ENCODE measurements around the gene PDE3B.
"Not testable (repeated sequence)": the region's sequence is repeated elsewhere in the genome, so short reads cannot be mapped to it uniquely, and the experiment has no call there.

PDE3B gene

GRCh38 chr11:14643697-14644225, at the start of gene PDE3B:
Gene PDE3B (plus strand): TSS chr11:14643804. CDS start chr11:14644076, 272 bp downstream.
- Histone ChIP-seq H3K9ac (ENCODE audit: low read depth in 1 of 2, low read length in 2 of 2) (peak within 1 kb of the TSS; percentile 79), H3K4me1 (ENCODE audit: control insufficient read depth in 1 of 2, insufficient read depth in 2 of 2, low read length in 2 of 2) (peaks cover 9% of the 10 kb centered on the region in 2 donors), H3K4me3 (ENCODE audit: low read depth in 1 of 2, low read length in 2 of 2) (peak within 1 kb of the TSS; percentile 87 to 90), H3K27me3 (ENCODE audit: control insufficient read depth in 1 of 2, insufficient read depth in 2 of 2, low read length in 2 of 2) (peaks cover 0 to 7% of the 10 kb centered on the region in 2 donors), H3K9me3 (ENCODE audit: control insufficient read depth in 1 of 2, low read length in 2 of 2) (no peaks in the 10 kb centered on the region), H3K36me3 (ENCODE audit: control insufficient read depth in 1 of 2, insufficient read depth in 2 of 2, low read length in 2 of 2) (no peaks in the 10 kb centered on the region), H3K27ac (ENCODE audit: low read depth, low read length) (peak within 1 kb of the TSS; percentile 60)

- not testable (repeated sequence) for H3K9ac ChIP-seq (ENCODE audit: low read depth in 1 of 2, low read length in 2 of 2); H3K4me3 ChIP-seq (ENCODE audit: low read depth in 1 of 2, low read length in 2 of 2); H3K27me3 ChIP-seq (ENCODE audit: control insufficient read depth in 1 of 2, insufficient read depth in 2 of 2, low read length in 2 of 2); H3K9me3 ChIP-seq (ENCODE audit: control insufficient read depth in 1 of 2, low read length in 2 of 2); H3K36me3 ChIP-seq (ENCODE audit: control insufficient read depth in 1 of 2, insufficient read depth in 2 of 2, low read length in 2 of 2); H3K4me1 ChIP-seq (ENCODE audit: control insufficient read depth in 1 of 2, insufficient read depth in 2 of 2, low read length in 2 of 2); H3K27ac ChIP-seq (ENCODE audit: low read depth, low read length)
Observed at GRCh38 chr11:14595261-14595660, 48.3 kb upstream of the PDE3B start.

GRCh38 chr11:14607713-14608112, 35.9 kb upstream of the PDE3B start:
- no peaks in the 10 kb centered on the region for H3K36me3 ChIP-seq (ENCODE audit: control insufficient read depth in 1 of 2, insufficient read depth in 2 of 2, low read length in 2 of 2)
- peaks cover 3 to 7% of the 10 kb centered on the region in 2 donors for H3K9me3 ChIP-seq (ENCODE audit: control insufficient read depth in 1 of 2, low read length in 2 of 2)
- no peak overlapping the region for H3K4me3 ChIP-seq (ENCODE audit: low read depth in 1 of 2, low read length in 2 of 2)
- H3K4me1 ChIP-seq (ENCODE audit: control insufficient read depth in 1 of 2, insufficient read depth in 2 of 2, low read length in 2 of 2), result no peaks in the 10 kb centered on the region
- no peak overlapping the region for H3K27ac ChIP-seq (ENCODE audit: low read depth, low read length)
- H3K9ac ChIP-seq (ENCODE audit: low read depth in 1 of 2, low read length in 2 of 2), result no peak overlapping the region
- H3K27me3 ChIP-seq (ENCODE audit: control insufficient read depth in 1 of 2, insufficient read depth in 2 of 2, low read length in 2 of 2), result no peaks in the 10 kb centered on the region

- Histone ChIP-seq H3K9ac (ENCODE audit: low read depth in 1 of 2, low read length in 2 of 2) (no peak overlapping the region), H3K4me3 (ENCODE audit: low read depth in 1 of 2, low read length in 2 of 2) (no peak overlapping the region), H3K4me1 (ENCODE audit: control insufficient read depth in 1 of 2, insufficient read depth in 2 of 2, low read length in 2 of 2) (no peaks in the 10 kb centered on the region), H3K27ac (ENCODE audit: low read depth, low read length) (no peak overlapping the region), H3K36me3 (ENCODE audit: control insufficient read depth in 1 of 2, insufficient read depth in 2 of 2, low read length in 2 of 2) (no peaks in the 10 kb centered on the region), H3K9me3 (ENCODE audit: control insufficient read depth in 1 of 2, low read length in 2 of 2) (peaks cover 3 to 7% of the 10 kb centered on the region in 2 donors), H3K27me3 (ENCODE audit: control insufficient read depth in 1 of 2, insufficient read depth in 2 of 2, low read length in 2 of 2) (no peaks in the 10 kb centered on the region)
Observed at GRCh38 chr11:14609902-14610301, 33.7 kb upstream of the PDE3B start.

- H3K27ac ChIP-seq (ENCODE audit: low read depth, low read length), result no peak overlapping the region
- no peaks in the 10 kb centered on the region for H3K9me3 ChIP-seq (ENCODE audit: control insufficient read depth in 1 of 2, low read length in 2 of 2)
- no peaks in the 10 kb centered on the region for H3K36me3 ChIP-seq (ENCODE audit: control insufficient read depth in 1 of 2, insufficient read depth in 2 of 2, low read length in 2 of 2)
- no peaks in the 10 kb centered on the region for H3K4me1 ChIP-seq (ENCODE audit: control insufficient read depth in 1 of 2, insufficient read depth in 2 of 2, low read length in 2 of 2)
- H3K27me3 ChIP-seq (ENCODE audit: control insufficient read depth in 1 of 2, insufficient read depth in 2 of 2, low read length in 2 of 2), result no peaks in the 10 kb centered on the region
- H3K4me3 ChIP-seq (ENCODE audit: low read depth in 1 of 2, low read length in 2 of 2), result no peak overlapping the region
- H3K9ac ChIP-seq (ENCODE audit: low read depth in 1 of 2, low read length in 2 of 2), result no peak overlapping the region
Observed at GRCh38 chr11:14611939-14612338, 31.7 kb upstream of the PDE3B start.

- no peak overlapping the region for H3K4me3 ChIP-seq (ENCODE audit: low read depth in 1 of 2, low read length in 2 of 2)
- no peak overlapping the region for H3K9ac ChIP-seq (ENCODE audit: low read depth in 1 of 2, low read length in 2 of 2)
- H3K27ac ChIP-seq (ENCODE audit: low read depth, low read length), result no peak overlapping the region
- H3K36me3 ChIP-seq (ENCODE audit: control insufficient read depth in 1 of 2, insufficient read depth in 2 of 2, low read length in 2 of 2), result no peaks in the 10 kb centered on the region
- peaks cover 0 to 1% of the 10 kb centered on the region in 2 donors for H3K4me1 ChIP-seq (ENCODE audit: control insufficient read depth in 1 of 2, insufficient read depth in 2 of 2, low read length in 2 of 2)
- H3K9me3 ChIP-seq (ENCODE audit: control insufficient read depth in 1 of 2, low read length in 2 of 2), result no peaks in the 10 kb centered on the region
- H3K27me3 ChIP-seq (ENCODE audit: control insufficient read depth in 1 of 2, insufficient read depth in 2 of 2, low read length in 2 of 2), result no peaks in the 10 kb centered on the region
Observed at GRCh38 chr11:14612694-14613093, 30.9 kb upstream of the PDE3B start.

GRCh38 chr11:14614091-14614622, 29.4 kb upstream of the PDE3B start:
- Histone ChIP-seq H3K4me1 (ENCODE audit: control insufficient read depth in 1 of 2, insufficient read depth in 2 of 2, low read length in 2 of 2) (peaks cover 0 to 10% of the 10 kb centered on the region in 2 donors), H3K27ac (ENCODE audit: low read depth, low read length) (no peak overlapping the region), H3K36me3 (ENCODE audit: control insufficient read depth in 1 of 2, insufficient read depth in 2 of 2, low read length in 2 of 2) (no peaks in the 10 kb centered on the region), H3K9ac (ENCODE audit: low read depth in 1 of 2, low read length in 2 of 2) (no peak overlapping the region), H3K4me3 (ENCODE audit: low read depth in 1 of 2, low read length in 2 of 2) (no peak overlapping the region), H3K27me3 (ENCODE audit: control insufficient read depth in 1 of 2, insufficient read depth in 2 of 2, low read length in 2 of 2) (no peaks in the 10 kb centered on the region), H3K9me3 (ENCODE audit: control insufficient read depth in 1 of 2, low read length in 2 of 2) (no peaks in the 10 kb centered on the region)

GRCh38 chr11:14617241-14618027, 26.2 kb upstream of the PDE3B start:
- H3K4me1 ChIP-seq (ENCODE audit: control insufficient read depth in 1 of 2, insufficient read depth in 2 of 2, low read length in 2 of 2), result peaks cover 0 to 10% of the 10 kb centered on the region in 2 donors
- no peaks in the 10 kb centered on the region for H3K27me3 ChIP-seq (ENCODE audit: control insufficient read depth in 1 of 2, insufficient read depth in 2 of 2, low read length in 2 of 2)
- no peaks in the 10 kb centered on the region for H3K36me3 ChIP-seq (ENCODE audit: control insufficient read depth in 1 of 2, insufficient read depth in 2 of 2, low read length in 2 of 2)
- no peaks in the 10 kb centered on the region for H3K9me3 ChIP-seq (ENCODE audit: control insufficient read depth in 1 of 2, low read length in 2 of 2)
- H3K4me3 ChIP-seq (ENCODE audit: low read depth in 1 of 2, low read length in 2 of 2), result no peak overlapping the region
- no peak overlapping the region for H3K9ac ChIP-seq (ENCODE audit: low read depth in 1 of 2, low read length in 2 of 2)
- no peak overlapping the region for H3K27ac ChIP-seq (ENCODE audit: low read depth, low read length)

GRCh38 chr11:14618060-14618459, 25.5 kb upstream of the PDE3B start:
- H3K36me3 ChIP-seq (ENCODE audit: control insufficient read depth in 1 of 2, insufficient read depth in 2 of 2, low read length in 2 of 2), result no peaks in the 10 kb centered on the region
- H3K9ac ChIP-seq (ENCODE audit: low read depth in 1 of 2, low read length in 2 of 2), result no peak overlapping the region
- no peaks in the 10 kb centered on the region for H3K9me3 ChIP-seq (ENCODE audit: control insufficient read depth in 1 of 2, low read length in 2 of 2)
- peaks cover 0 to 10% of the 10 kb centered on the region in 2 donors for H3K4me1 ChIP-seq (ENCODE audit: control insufficient read depth in 1 of 2, insufficient read depth in 2 of 2, low read length in 2 of 2)
- H3K27ac ChIP-seq (ENCODE audit: low read depth, low read length), result no peak overlapping the region
- no peak overlapping the region for H3K4me3 ChIP-seq (ENCODE audit: low read depth in 1 of 2, low read length in 2 of 2)
- no peaks in the 10 kb centered on the region for H3K27me3 ChIP-seq (ENCODE audit: control insufficient read depth in 1 of 2, insufficient read depth in 2 of 2, low read length in 2 of 2)

Data from duodenal mucosa (tissue), 2 donors.